GM23338 (cell line): ENCODE results near the gene RPS19BP1. TPM values are rescaled to one million over a fixed set of nuclear protein-coding genes. Genes with fewer than 3 reads are reported as not detected.

Source experiments
- ATAC-seq: fragments of 200-7000 bp; cut with Tn5 transposase; 3 replicates; pipeline ENCODE4 v1.9.1; 2020
- DNase-seq: peaks from one replicate; pipeline ENCODE4 v3.0.0-alpha.2; 2015; ENCODE audit warnings: low spot score
- H2AFZ ChIP-seq: fragments of 200-600 bp; sonication (generic); 2 replicates; pipeline ENCODE4 v1.8.0; 2016; ENCODE audit warnings: antibody characterized with exemption, mild to moderate bottlenecking, moderate library complexity
- H3F3A ChIP-seq: fragments of 200-600 bp; sonication (generic); replicated peaks from 2 replicates; pipeline ENCODE4 v1.8.0; 2017; ENCODE audit warnings: antibody characterized with exemption, mixed run types, low read depth
- H3K27ac ChIP-seq: fragments of 200-600 bp; sonication (generic); 2 replicates; pipeline ENCODE4 v1.6.1; 2016; ENCODE audit warnings: low read depth
- H3K27me3 ChIP-seq: fragments of 200-600 bp; sonication (generic); 2 replicates; pipeline ENCODE4 v1.8.0; 2016; ENCODE audit warnings: mild to moderate bottlenecking, mixed run types, moderate library complexity; ENCODE audit not compliant: insufficient read depth
- H3K36me3 ChIP-seq: fragments of 200-600 bp; sonication (generic); 2 replicates; pipeline ENCODE4 v1.8.0; 2016; ENCODE audit warnings: mild to moderate bottlenecking; ENCODE audit not compliant: insufficient read depth
- H3K4me1 ChIP-seq: fragments of 200-600 bp; sonication (generic); 2 replicates; pipeline ENCODE4 v1.8.0; 2016; ENCODE audit warnings: mild to moderate bottlenecking, moderate library complexity; ENCODE audit not compliant: insufficient read depth
- H3K4me2 ChIP-seq: fragments of 200-600 bp; sonication (generic); 2 replicates; pipeline ENCODE4 v1.7.1; 2017; ENCODE audit warnings: mixed run types
- H3K4me3 ChIP-seq: fragments of 200-600 bp; sonication (generic); 2 replicates; pipeline ENCODE4 v1.6.1; 2016; ENCODE audit warnings: mixed run types
- H3K79me2 ChIP-seq: fragments of 200-600 bp; sonication (generic); replicated peaks from 2 replicates; pipeline ENCODE4 v1.8.0; 2017; ENCODE audit warnings: mild to moderate bottlenecking; ENCODE audit not compliant: insufficient read depth
- H3K9me2 ChIP-seq: fragments of 200-600 bp; sonication (generic); 2 replicates; pipeline ENCODE4 v1.8.0; 2017; ENCODE audit not compliant: insufficient read depth
- H4K20me1 ChIP-seq: fragments of 200-600 bp; sonication (generic); replicated peaks from 2 replicates; pipeline ENCODE4 v1.8.0; 2017; ENCODE audit warnings: mild to moderate bottlenecking; ENCODE audit not compliant: insufficient read depth
- H3K27ac Mint-ChIP-seq: 2 replicates; pipeline ENCODE4 v1.8.0; 2020; ENCODE audit warnings: inconsistent platforms, mild to moderate bottlenecking, moderate library complexity, mixed read lengths
- H3K27me3 Mint-ChIP-seq: 3 replicates; pipeline ENCODE4 v1.8.0; 2022; ENCODE audit warnings: low read depth, mild to moderate bottlenecking, moderate library complexity, mixed read lengths, inconsistent platforms; ENCODE audit not compliant: insufficient read depth, poor library complexity
- H3K36me3 Mint-ChIP-seq: 3 replicates; pipeline ENCODE4 v1.8.0; 2021; ENCODE audit warnings: low read depth, mild to moderate bottlenecking, inconsistent platforms, moderate library complexity, mixed read lengths
- H3K4me1 Mint-ChIP-seq: 3 replicates; pipeline ENCODE4 v1.8.0; 2020; ENCODE audit warnings: mild to moderate bottlenecking, inconsistent platforms, mixed read lengths
- H3K4me3 Mint-ChIP-seq: 3 replicates; pipeline ENCODE4 v1.8.0; 2021; ENCODE audit warnings: moderate library complexity, mild to moderate bottlenecking, inconsistent platforms, mixed read lengths
- H3K9me3 Mint-ChIP-seq: 3 replicates; pipeline ENCODE4 v1.8.0; 2020; ENCODE audit warnings: moderate library complexity, mild to moderate bottlenecking, inconsistent platforms, mixed read lengths
- CREB1 ChIP-seq: fragments of 250-450 bp; sonication (Bioruptor Pico); IDR thresholded peaks from 2 replicates; pipeline ENCODE4 v1.5.0; 2020; ENCODE audit warnings: low read depth, mild to moderate bottlenecking, moderate library complexity
- CTCF ChIP-seq, 2 experiments: fragments of 200-600 bp in 1 of 2; sonication (generic) in 1 of 2; conservative IDR thresholded peaks; 2 replicates each; pipeline versions ENCODE4 v1.5.1 to v1.6.1; 2016 to 2017; ENCODE audit warnings: antibody characterized with exemption in 2 of 2, low read depth in 2 of 2, mild to moderate bottlenecking in 2 of 2, moderate library complexity in 1 of 2
- ETS1 ChIP-seq: IDR thresholded peaks from 2 replicates; pipeline ENCODE4 v1.6.1; 2016; ENCODE audit warnings: antibody characterized with exemption
- EZH2 ChIP-seq: fragments of 200-600 bp; sonication (generic); IDR thresholded peaks from one replicate; pipeline ENCODE4 v1.8.0; 2017; ENCODE audit warnings: antibody characterized with exemption, mild to moderate bottlenecking, low read depth; ENCODE audit not compliant: unreplicated experiment
- EZH2phosphoT487 ChIP-seq: fragments of 200-600 bp; sonication (generic); IDR thresholded peaks from one replicate; pipeline ENCODE4 v1.8.1; 2018; ENCODE audit warnings: antibody characterized with exemption; ENCODE audit not compliant: unreplicated experiment
- JUNB ChIP-seq: IDR thresholded peaks from one replicate; pipeline ENCODE4 v1.6.1; 2016; ENCODE audit warnings: antibody characterized with exemption; ENCODE audit not compliant: unreplicated experiment
- NANOG ChIP-seq: IDR thresholded peaks from 2 replicates; pipeline ENCODE4 v1.6.1; 2016; ENCODE audit warnings: antibody characterized with exemption, borderline replicate concordance
- POLR2AphosphoS5 ChIP-seq: IDR thresholded peaks from 2 replicates; pipeline ENCODE4 v1.6.1; 2016; ENCODE audit warnings: antibody characterized with exemption, low read depth
- REST ChIP-seq: IDR thresholded peaks from one replicate; pipeline ENCODE4 v1.6.1; 2018; ENCODE audit warnings: antibody characterized with exemption; ENCODE audit not compliant: unreplicated experiment
- STAT1 ChIP-seq: IDR thresholded peaks from one replicate; pipeline ENCODE4 v1.6.1; 2016; ENCODE audit warnings: antibody characterized with exemption; ENCODE audit not compliant: unreplicated experiment
- ZNF114 ChIP-seq: fragments of 250-450 bp; sonication (Bioruptor Pico); IDR thresholded peaks from 2 replicates; pipeline ENCODE4 v1.5.0; 2020; ENCODE audit warnings: mild to moderate bottlenecking, moderate library complexity
- ZNF331 ChIP-seq: fragments of 250-450 bp; sonication (Bioruptor Pico); IDR thresholded peaks from 2 replicates; pipeline ENCODE4 v1.5.0; 2020; ENCODE audit warnings: low read depth, mild to moderate bottlenecking, moderate library complexity
- ZNF462 ChIP-seq: fragments of 250-450 bp; sonication (Bioruptor Pico); IDR thresholded peaks from 2 replicates; pipeline ENCODE4 v1.5.0; 2020; ENCODE audit warnings: mild to moderate bottlenecking, moderate library complexity
- polyA plus RNA-seq: library from polyadenylated mRNA; unstranded; fragments of >200 nt; fragmentation: Nextera tagmentation; extraction: Ambion mirVana; gene quantifications from 2 replicates; pipeline ENCODE4 v1.2.1, GENCODE V29; 2016
- total RNA-seq: library from RNA; depleted of rRNA; stranded (reverse); fragments of >200 nt; shearing (Covaris generic); gene quantifications from 2 replicates; pipeline ENCODE4 v1.2.3, GENCODE V29; 2014

The RPS19BP1 gene
- total and polyA plus RNA-seq, 2 experiments from 2014 or later = 153 to 215 TPM

- Mint-ChIP-seq H3K36me3 (peaks cover 4% of the 10 kb centered on the region; the same call in 2 of the 3 replicates), H3K27me3 (peaks cover 16% of the 10 kb centered on the region), H3K27ac (no peak overlapping the region), H3K4me1 (peaks cover 9% of the 10 kb centered on the region), H3K9me3 (peaks cover 7% of the 10 kb centered on the region), H3K4me3 (no peak overlapping the region)
- Histone ChIP-seq H4K20me1 (no peaks in the 10 kb centered on the region; the same call in 1 of the 2 replicates), H2AFZ (no peak overlapping the region), H3F3A (peaks cover 5% of the 10 kb centered on the region; the same call in 1 of the 2 replicates), H3K4me2 (no peak overlapping the region), H3K27me3 (peaks cover 17% of the 10 kb centered on the region), H3K9me2 (no peaks in the 10 kb centered on the region), H3K79me2 (no peaks in the 10 kb centered on the region), H3K4me1 (no peaks in the 10 kb centered on the region), H3K27ac (no peak overlapping the region), H3K4me3 (no peak overlapping the region), H3K36me3 (no peaks in the 10 kb centered on the region)
- DNase-seq (no peak), ATAC-seq (no peak)
- TF ChIP-seq CTCF (conservative IDR thresholded peaks at IDR 0.05; ENCODE audit: low read depth in 2 of 2) (no peak), ZNF331 (CRISPR knock-in tag) (no peak), ZNF462 (no peak), EZH2 (no peak), ETS1 (no peak), CREB1 (CRISPR knock-in tag) (no peak), REST (no peak), JUNB (no peak), ZNF114 (CRISPR knock-in tag) (no peak), POLR2AphosphoS5 (no peak), STAT1 (no peak), NANOG (no peak), EZH2phosphoT487 (no peak)
These were observed 30.4 kb upstream of the RPS19BP1 start for GRCh38 chr22:39562839-39563489.
